ENCODE results near the gene EGFL6. TPM values are rescaled to one million over a fixed set of nuclear protein-coding genes. Genes with fewer than 3 reads are reported as not detected.
A peak's percentile ranks its signal among the peaks of the same experiment; 100 is the strongest.

The EGFL6 gene
- total RNA-seq, 1 donor from 2014 or later = not detected

DNA sequence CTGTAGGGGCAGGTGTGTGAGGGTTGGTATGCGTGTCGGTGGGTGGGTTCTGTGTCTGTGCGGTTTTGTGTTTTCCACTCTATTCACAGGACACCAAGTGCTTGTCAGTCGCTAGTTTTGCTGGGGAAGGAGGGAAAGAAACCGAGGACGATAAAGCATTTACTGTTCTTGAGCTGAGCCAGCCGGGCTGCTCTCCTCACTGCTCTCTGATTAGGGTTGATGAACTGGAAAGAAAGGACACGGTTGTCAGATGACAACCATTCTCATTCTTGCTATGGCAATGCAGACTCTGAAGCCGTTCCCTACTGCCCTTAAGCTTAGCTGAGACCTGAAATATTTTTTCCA lies 832 bp downstream of the EGFL6 start:
- TF ChIP-seq, protein P1, sequence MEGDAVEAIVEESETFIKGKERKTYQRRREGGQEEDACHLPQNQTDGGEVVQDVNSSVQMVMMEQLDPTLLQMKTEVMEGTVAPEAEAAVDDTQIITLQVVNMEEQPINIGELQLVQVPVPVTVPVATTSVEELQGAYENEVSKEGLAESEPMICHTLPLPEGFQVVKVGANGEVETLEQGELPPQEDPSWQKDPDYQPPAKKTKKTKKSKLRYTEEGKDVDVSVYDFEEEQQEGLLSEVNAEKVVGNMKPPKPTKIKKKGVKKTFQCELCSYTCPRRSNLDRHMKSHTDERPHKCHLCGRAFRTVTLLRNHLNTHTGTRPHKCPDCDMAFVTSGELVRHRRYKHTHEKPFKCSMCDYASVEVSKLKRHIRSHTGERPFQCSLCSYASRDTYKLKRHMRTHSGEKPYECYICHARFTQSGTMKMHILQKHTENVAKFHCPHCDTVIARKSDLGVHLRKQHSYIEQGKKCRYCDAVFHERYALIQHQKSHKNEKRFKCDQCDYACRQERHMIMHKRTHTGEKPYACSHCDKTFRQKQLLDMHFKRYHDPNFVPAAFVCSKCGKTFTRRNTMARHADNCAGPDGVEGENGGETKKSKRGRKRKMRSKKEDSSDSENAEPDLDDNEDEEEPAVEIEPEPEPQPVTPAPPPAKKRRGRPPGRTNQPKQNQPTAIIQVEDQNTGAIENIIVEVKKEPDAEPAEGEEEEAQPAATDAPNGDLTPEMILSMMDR (IDR thresholded peaks at IDR 0.05) = no peak
- no peak for DNase-seq (ENCODE audit: low spot score)
- Mint-ChIP-seq H3K4me3 (ENCODE audit: unreplicated experiment) (peak overlapping the region; percentile 13), H3K36me3 (ENCODE audit: low read depth) (no peaks in the 10 kb centered on the region), H3K9me3 (ENCODE audit: low read depth) (peaks cover 3% of the 10 kb centered on the region), H3K27me3 (ENCODE audit: low read depth) (peaks cover 32% of the 10 kb centered on the region), H3K27ac (ENCODE audit: unreplicated experiment) (no peak overlapping the region), H3K4me1 (ENCODE audit: low read depth) (peaks cover 6% of the 10 kb centered on the region)

DNA sequence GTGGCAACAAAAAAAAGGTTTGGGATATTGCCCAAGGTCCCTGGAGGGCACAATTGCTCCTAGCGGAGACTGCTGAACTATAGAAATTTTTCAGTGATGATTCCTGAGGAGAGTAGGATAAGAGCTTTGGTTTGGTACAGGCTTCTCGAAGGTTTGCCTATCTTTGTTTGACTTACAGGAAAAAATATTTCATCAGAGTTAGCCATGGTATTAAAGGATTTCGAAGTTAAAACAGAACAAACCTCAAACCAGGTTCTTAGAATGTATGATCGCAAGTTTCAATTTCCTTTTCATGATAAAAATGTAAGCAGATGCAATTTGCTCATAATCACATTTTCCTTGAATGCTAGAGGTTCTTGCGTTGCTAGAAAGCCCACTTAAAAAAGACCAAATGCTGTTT lies 1.7 kb downstream of the EGFL6 start:
- no peak overlapping the region for H3K27ac Mint-ChIP-seq (ENCODE audit: unreplicated experiment)
- H3K27me3 Mint-ChIP-seq (ENCODE audit: low read depth) = peaks cover 24% of the 10 kb centered on the region
- no peak for DNase-seq (ENCODE audit: low spot score)
- TF ChIP-seq, protein P1 (IDR thresholded peaks at IDR 0.05) = no peak
- no peaks in the 10 kb centered on the region for H3K36me3 Mint-ChIP-seq (ENCODE audit: low read depth)
- peaks cover 3% of the 10 kb centered on the region for H3K9me3 Mint-ChIP-seq (ENCODE audit: low read depth)
- H3K4me1 Mint-ChIP-seq (ENCODE audit: low read depth) = peaks cover 6% of the 10 kb centered on the region
- H3K4me3 Mint-ChIP-seq (ENCODE audit: unreplicated experiment) = no peak overlapping the region

DNA sequence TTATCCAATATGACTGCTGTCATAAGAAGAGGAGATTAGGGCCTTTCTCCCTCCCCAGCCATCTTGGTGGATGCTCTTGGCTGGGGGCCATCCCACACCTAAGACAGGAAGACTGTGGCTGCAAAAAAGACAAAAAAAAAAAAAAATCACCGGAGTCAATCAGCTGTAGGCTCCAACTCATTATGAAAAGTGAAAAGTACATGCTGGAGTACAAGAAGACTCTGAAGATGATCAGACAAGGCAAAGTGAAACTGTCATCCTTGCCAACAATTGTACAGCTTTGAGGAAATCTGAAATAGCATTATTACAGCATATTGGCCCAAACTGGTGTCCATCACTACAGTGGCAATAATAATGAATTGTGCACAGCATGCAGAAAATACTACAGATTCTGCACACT lies 5.2 kb downstream of the EGFL6 start:
- Mint-ChIP-seq H3K27ac (ENCODE audit: unreplicated experiment) (no peak overlapping the region), H3K27me3 (ENCODE audit: low read depth) (peaks cover 14% of the 10 kb centered on the region), H3K4me3 (ENCODE audit: unreplicated experiment) (no peak overlapping the region), H3K4me1 (ENCODE audit: low read depth) (peaks cover 6% of the 10 kb centered on the region), H3K9me3 (ENCODE audit: low read depth) (peaks cover 6% of the 10 kb centered on the region), H3K36me3 (ENCODE audit: low read depth) (no peaks in the 10 kb centered on the region)
- no peak for DNase-seq (ENCODE audit: low spot score)
- TF ChIP-seq, protein P1 (IDR thresholded peaks at IDR 0.05) = no peak

DNA sequence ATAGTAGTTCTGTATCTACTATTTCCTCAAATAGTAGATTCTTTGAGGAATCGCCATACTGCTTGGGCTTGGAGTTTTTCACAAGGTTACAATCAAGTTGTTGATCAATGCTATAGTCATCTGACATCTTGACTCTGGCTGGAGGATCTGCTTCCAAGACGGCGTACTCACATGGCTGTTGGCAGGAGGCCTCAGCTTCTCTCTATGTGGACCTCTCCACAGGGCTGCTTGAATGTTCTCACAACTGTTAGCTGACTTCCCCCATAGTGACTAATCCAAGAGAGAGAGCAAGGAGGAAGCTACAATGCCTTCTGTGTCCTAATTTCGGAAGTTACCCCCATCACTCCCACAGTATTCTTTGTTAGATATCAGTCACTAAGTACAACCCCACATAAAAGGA lies 10.3 kb downstream of the EGFL6 start:
- peaks cover 7% of the 10 kb centered on the region for H3K4me1 Mint-ChIP-seq (ENCODE audit: low read depth)
- no peak for DNase-seq (ENCODE audit: low spot score)
- no peak overlapping the region for H3K4me3 Mint-ChIP-seq (ENCODE audit: unreplicated experiment)
- no peaks in the 10 kb centered on the region for H3K36me3 Mint-ChIP-seq (ENCODE audit: low read depth)
- TF ChIP-seq, protein P1 (IDR thresholded peaks at IDR 0.05) = no peak
- H3K9me3 Mint-ChIP-seq (ENCODE audit: low read depth) = peaks cover 22% of the 10 kb centered on the region
- peaks cover 12% of the 10 kb centered on the region for H3K27me3 Mint-ChIP-seq (ENCODE audit: low read depth)
- no peak overlapping the region for H3K27ac Mint-ChIP-seq (ENCODE audit: unreplicated experiment)

DNA sequence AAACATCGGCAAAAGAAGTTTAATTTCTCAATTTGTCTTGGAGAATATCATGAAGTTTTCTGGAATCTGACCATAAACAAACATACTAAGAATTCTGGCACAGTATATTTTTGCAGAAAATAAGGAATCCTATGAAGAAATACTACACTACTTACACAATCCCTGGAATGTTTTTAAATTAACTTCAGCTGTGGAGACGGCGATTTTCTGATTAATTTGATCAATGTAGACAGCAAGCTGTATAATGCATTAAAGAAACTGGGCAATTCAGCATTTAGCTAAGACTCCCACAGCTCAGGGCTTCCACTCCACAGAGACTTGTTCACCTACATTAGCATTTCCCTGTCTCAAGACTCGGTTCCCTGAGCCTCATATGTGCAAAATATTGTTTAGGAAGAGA lies 12.2 kb downstream of the EGFL6 start:
- H3K27ac Mint-ChIP-seq (ENCODE audit: unreplicated experiment) = no peak overlapping the region
- no peaks in the 10 kb centered on the region for H3K36me3 Mint-ChIP-seq (ENCODE audit: low read depth)
- TF ChIP-seq, protein P1 (IDR thresholded peaks at IDR 0.05) = no peak
- peaks cover 19% of the 10 kb centered on the region for H3K27me3 Mint-ChIP-seq (ENCODE audit: low read depth)
- no peak overlapping the region for H3K4me3 Mint-ChIP-seq (ENCODE audit: unreplicated experiment)
- DNase-seq (ENCODE audit: low spot score) = no peak
- peaks cover 34% of the 10 kb centered on the region for H3K9me3 Mint-ChIP-seq (ENCODE audit: low read depth)
- peaks cover 7% of the 10 kb centered on the region for H3K4me1 Mint-ChIP-seq (ENCODE audit: low read depth)
